Subcutaneous abdominal adipose tissue (tissue), 5 donors: ENCODE data around the gene DLGAP3.

Experiments used
- H3K27ac ChIP-seq: one replicate; pipeline ENCODE4 v1.7.0; 2013; ENCODE audit warnings: low read depth, mild to moderate bottlenecking, inconsistent platforms, low read length, moderate library complexity
- H3K27me3 ChIP-seq, 5 donors: one replicate each; pipeline ENCODE4 v1.7.0; 2013; ENCODE audit warnings: low read length in 5 of 5, inconsistent platforms in 1 of 5; ENCODE audit not compliant: control insufficient read depth in 5 of 5, insufficient read depth in 4 of 5
- H3K36me3 ChIP-seq, 5 donors: one replicate each; pipeline ENCODE4 v1.7.0; 2013; ENCODE audit warnings: low read length in 5 of 5; ENCODE audit not compliant: control insufficient read depth in 5 of 5, insufficient read depth in 5 of 5
- H3K4me1 ChIP-seq, 5 donors: one replicate each; pipeline ENCODE4 v1.7.0; 2013; ENCODE audit warnings: low read length in 5 of 5, mild to moderate bottlenecking in 3 of 5, moderate library complexity in 1 of 5; ENCODE audit not compliant: control insufficient read depth in 5 of 5, insufficient read depth in 5 of 5
- H3K4me3 ChIP-seq, 5 donors: one replicate each; pipeline ENCODE4 v1.7.0; 2013; ENCODE audit warnings: low read length in 5 of 5, low read depth in 1 of 5
- H3K9ac ChIP-seq, 5 donors: one replicate each; pipeline ENCODE4 v1.7.0; 2013; ENCODE audit warnings: low read length in 5 of 5, mild to moderate bottlenecking in 4 of 5, moderate library complexity in 3 of 5
- H3K9me3 ChIP-seq, 5 donors: one replicate each; pipeline ENCODE4 v1.7.0; 2013; ENCODE audit warnings: low read length in 5 of 5; ENCODE audit not compliant: control insufficient read depth in 5 of 5
- donor health status: healthy.
- donor health status: healthy.
- donor health status: healthy.
- donor health status: healthy.
- donor health status: healthy.

Gene DLGAP3

DNA sequence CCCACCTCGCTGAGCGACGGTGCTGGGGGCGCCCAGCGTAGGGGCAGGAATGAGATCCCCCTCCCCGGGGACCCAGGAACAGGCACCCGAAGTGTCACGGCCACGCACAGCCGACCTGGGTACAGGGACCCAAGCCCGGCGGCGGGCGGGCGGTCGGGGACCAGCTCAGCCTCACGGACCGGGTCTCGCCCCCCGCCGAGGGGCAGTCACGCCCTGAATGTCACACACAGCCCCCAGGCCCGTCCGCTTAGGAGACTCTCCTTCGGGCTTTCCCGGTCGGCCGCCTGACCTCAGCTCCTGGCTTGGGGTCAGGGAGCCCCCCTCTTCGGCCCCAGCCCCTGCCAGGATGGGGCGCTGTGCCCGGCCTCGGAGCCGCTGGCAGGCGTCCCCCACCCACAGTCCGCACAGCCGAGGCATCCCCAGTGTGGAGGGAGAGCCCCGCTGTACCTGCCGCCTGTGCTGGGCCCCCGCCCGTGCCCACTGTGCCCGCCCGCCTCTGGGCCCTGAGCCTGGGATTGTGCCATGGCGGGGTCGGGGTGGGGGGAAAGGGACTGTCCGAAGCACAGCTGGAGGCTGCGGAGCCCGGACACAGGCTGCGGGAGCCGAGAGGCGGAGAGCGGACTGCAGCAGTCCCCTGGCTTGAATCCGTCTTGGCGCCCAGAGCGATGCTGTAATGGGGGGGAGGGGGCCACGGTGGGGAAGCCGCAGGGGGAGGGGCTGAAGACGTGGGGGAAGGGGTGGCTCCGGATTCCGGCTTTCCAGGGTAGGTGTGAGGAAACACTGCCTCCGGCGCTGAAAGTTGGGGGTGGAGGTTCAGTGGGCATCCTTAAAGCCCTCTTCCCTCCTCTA lies 627 bp upstream of the DLGAP3 start:
- Histone ChIP-seq H3K9ac (no peak overlapping the region), H3K27ac (no peak overlapping the region), H3K4me1 (peaks cover 0 to 14% (median 12%) of the 10 kb centered on the region in 5 donors), H3K36me3 (no peaks in the 10 kb centered on the region), H3K9me3 (peaks cover 0 to 5% (median 0%) of the 10 kb centered on the region in 5 donors), H3K27me3 (peaks cover 21 to 47% (median 35%) of the 10 kb centered on the region in 5 donors), H3K4me3 (peak overlapping the region in 3 of 5 donors; percentile 33 to 61 (median 38))

DNA sequence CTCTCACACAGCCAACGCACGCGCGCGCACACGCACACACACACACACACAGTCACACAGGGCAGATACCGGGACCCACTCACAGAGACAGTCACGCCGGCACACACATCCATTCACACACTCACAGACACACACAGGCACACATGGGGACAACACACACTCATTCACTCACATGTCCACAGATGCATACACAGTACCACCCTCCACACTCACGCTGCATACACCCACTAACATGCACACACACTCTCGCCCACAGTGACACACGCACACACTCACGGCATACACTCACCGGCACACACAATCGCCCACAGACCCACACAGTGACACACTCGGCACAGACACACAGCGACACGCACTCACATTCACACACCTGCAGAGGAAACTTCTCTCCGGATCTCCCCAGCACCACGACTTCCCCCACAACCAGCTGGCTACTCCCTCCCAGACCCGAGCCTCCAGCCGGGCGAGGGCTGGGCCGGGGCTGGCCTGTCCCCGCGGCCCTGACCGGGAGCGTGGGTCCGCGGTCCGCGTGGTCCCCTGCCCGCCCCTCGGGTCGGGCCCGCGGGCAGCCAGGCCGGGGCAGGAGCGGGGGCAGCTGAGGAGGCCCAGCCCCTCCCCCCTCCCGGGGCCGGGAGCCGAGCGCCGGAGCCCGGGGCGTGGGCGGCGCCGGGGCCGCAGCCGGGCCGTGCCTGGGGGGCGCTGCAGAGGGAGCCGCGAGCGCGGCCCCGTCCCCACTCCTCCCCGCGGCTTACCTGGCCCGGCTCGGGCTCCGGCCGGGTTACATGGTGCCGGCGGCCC lies 552 bp downstream of the DLGAP3 start:
- H3K27me3 ChIP-seq = peaks cover 21 to 47% (median 35%) of the 10 kb centered on the region in 5 donors
- H3K27ac ChIP-seq = no peak overlapping the region
- peak overlapping the region; percentile 23 to 61 (median 39) for H3K4me3 ChIP-seq
- H3K4me1 ChIP-seq = peaks cover 0 to 14% (median 12%) of the 10 kb centered on the region in 5 donors
- H3K36me3 ChIP-seq = no peaks in the 10 kb centered on the region
- H3K9me3 ChIP-seq = no peaks in the 10 kb centered on the region
- H3K9ac ChIP-seq = no peak overlapping the region

DNA sequence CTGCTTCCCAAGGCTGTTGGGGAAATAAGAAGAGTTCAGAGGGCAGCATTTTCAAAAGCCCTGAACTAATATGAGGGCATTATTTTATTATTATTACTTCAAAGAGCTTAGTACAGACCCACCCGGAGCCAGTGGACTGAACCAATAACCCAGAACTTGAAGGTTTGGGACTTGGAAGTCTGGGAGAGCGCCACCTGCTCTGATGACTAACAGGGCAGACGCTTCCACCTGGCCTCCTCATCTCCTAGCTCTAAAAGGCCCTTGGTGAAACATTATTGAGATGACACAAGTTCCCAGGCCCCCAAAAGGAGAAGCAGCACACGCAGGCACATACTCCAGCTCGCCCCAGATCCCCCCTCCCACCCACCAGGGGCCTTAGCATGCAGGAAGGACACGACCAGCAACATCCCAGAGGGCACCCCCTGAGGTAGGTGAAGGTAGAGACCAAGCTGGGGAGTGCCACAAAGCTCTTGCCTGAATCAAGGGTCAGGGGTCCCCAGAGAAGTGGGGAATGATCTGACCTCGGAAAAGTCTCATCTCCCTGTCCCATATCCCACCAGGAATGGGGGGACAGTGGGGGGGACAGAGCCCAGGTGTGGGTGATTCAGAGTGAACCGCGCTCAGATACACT lies 1.3 kb downstream of the DLGAP3 start:
- no peak overlapping the region for H3K4me3 ChIP-seq
- no peak overlapping the region for H3K27ac ChIP-seq
- no peak overlapping the region for H3K9ac ChIP-seq

GRCh38 chr1:34927316-34927715 lies 2.1 kb downstream of the DLGAP3 start:
- no peak overlapping the region for H3K9ac ChIP-seq
- peaks cover 0 to 14% (median 12%) of the 10 kb centered on the region in 5 donors for H3K4me1 ChIP-seq
- no peak overlapping the region for H3K4me3 ChIP-seq
- peaks cover 21 to 55% (median 46%) of the 10 kb centered on the region in 5 donors for H3K27me3 ChIP-seq
- H3K9me3 ChIP-seq = no peaks in the 10 kb centered on the region
- H3K27ac ChIP-seq = no peak overlapping the region
- H3K36me3 ChIP-seq = no peaks in the 10 kb centered on the region

More for the DNA sequence above, 1.3 kb downstream of the DLGAP3 start:
- no peaks in the 10 kb centered on the region for H3K9me3 ChIP-seq
- H3K27me3 ChIP-seq = peaks cover 21 to 53% (median 42%) of the 10 kb centered on the region in 5 donors
- no peaks in the 10 kb centered on the region for H3K36me3 ChIP-seq
- peaks cover 0 to 14% (median 12%) of the 10 kb centered on the region in 5 donors for H3K4me1 ChIP-seq

- H3K27ac ChIP-seq = no peak overlapping the region
- no peak overlapping the region for H3K9ac ChIP-seq
- H3K4me3 ChIP-seq = no peak overlapping the region
- H3K4me1 ChIP-seq = peaks cover 0 to 14% (median 12%) of the 10 kb centered on the region in 5 donors
- no peaks in the 10 kb centered on the region for H3K9me3 ChIP-seq
- no peaks in the 10 kb centered on the region for H3K36me3 ChIP-seq
- H3K27me3 ChIP-seq = peaks cover 21 to 56% (median 47%) of the 10 kb centered on the region in 5 donors
Observed at GRCh38 chr1:34926894-34927293, 2.6 kb downstream of the DLGAP3 start.

GRCh38 chr1:34926156-34926555 lies 3.3 kb downstream of the DLGAP3 start:
- Histone ChIP-seq H3K27ac (no peak overlapping the region), H3K9me3 (no peaks in the 10 kb centered on the region), H3K36me3 (no peaks in the 10 kb centered on the region), H3K4me3 (no peak overlapping the region), H3K27me3 (peaks cover 21 to 62% (median 51%) of the 10 kb centered on the region in 5 donors), H3K4me1 (peaks cover 0 to 14% (median 12%) of the 10 kb centered on the region in 5 donors), H3K9ac (no peak overlapping the region)

GRCh38 chr1:34925730-34926129 lies 3.7 kb downstream of the DLGAP3 start:
- Histone ChIP-seq H3K27ac (no peak overlapping the region), H3K4me1 (peaks cover 0 to 14% (median 12%) of the 10 kb centered on the region in 5 donors), H3K27me3 (peaks cover 21 to 59% (median 50%) of the 10 kb centered on the region in 5 donors), H3K36me3 (no peaks in the 10 kb centered on the region), H3K9ac (no peak overlapping the region), H3K9me3 (no peaks in the 10 kb centered on the region), H3K4me3 (no peak overlapping the region)

GRCh38 chr1:34924759-34925555 lies 4.5 kb downstream of the DLGAP3 start:
- Histone ChIP-seq H3K27ac (no peak overlapping the region), H3K4me1 (peaks cover 0 to 11% (median 9%) of the 10 kb centered on the region in 5 donors), H3K27me3 (peaks cover 21 to 53% (median 44%) of the 10 kb centered on the region in 5 donors), H3K9ac (no peak overlapping the region), H3K36me3 (no peaks in the 10 kb centered on the region), H3K4me3 (no peak overlapping the region), H3K9me3 (no peaks in the 10 kb centered on the region)

- no peak overlapping the region for H3K9ac ChIP-seq
- H3K4me3 ChIP-seq = no peak overlapping the region
- no peaks in the 10 kb centered on the region for H3K36me3 ChIP-seq
- no peak overlapping the region for H3K27ac ChIP-seq
- H3K27me3 ChIP-seq = peaks cover 23 to 50% (median 42%) of the 10 kb centered on the region in 5 donors
- no peaks in the 10 kb centered on the region for H3K9me3 ChIP-seq
- H3K4me1 ChIP-seq = peaks cover 0 to 11% (median under 1%) of the 10 kb centered on the region in 5 donors
Observed at GRCh38 chr1:34923490-34923889, 6.0 kb downstream of the DLGAP3 start.
